SIG-M5 (cell line): ENCODE data around the gene CCL20.
"Not testable (repeated sequence)": the region's sequence is repeated elsewhere in the genome, so short reads cannot be mapped to it uniquely, and the experiment has no call there.

Experiments
- DNase-seq: peaks from one replicate; lab custom pipeline; 2025; lab: John Stamatoyannopoulos, UW

CCL20 gene

GRCh38 chr2:227813562-227814353, at the start of gene CCL20:
Gene CCL20, plus strand, starts transcription at chr2:227813842. Its CDS starts 70 bp downstream, at chr2:227813912.
- DNase-seq = no peak

GRCh38 chr2:227765788-227766372, 47.8 kb upstream of the CCL20 start:
- DNase-seq = no peak

GRCh38 chr2:227766373-227766883, 47.2 kb upstream of the CCL20 start:
- no peak for DNase-seq

GRCh38 chr2:227767830-227768229, 45.8 kb upstream of the CCL20 start:
- DNase-seq = no peak

- no peak for DNase-seq
These were observed 41.4 kb upstream of the CCL20 start for GRCh38 chr2:227772197-227772661.

GRCh38 chr2:227772932-227773331, 40.7 kb upstream of the CCL20 start:
- no peak for DNase-seq

- DNase-seq = no peak
These were observed 39.5 kb upstream of the CCL20 start for GRCh38 chr2:227774011-227774624.

- no peak for DNase-seq
These were observed 38.5 kb upstream of the CCL20 start for GRCh38 chr2:227774895-227775842.

- DNase-seq = no peak
These were observed 32.5 kb upstream of the CCL20 start for GRCh38 chr2:227780981-227781615.

- DNase-seq = no peak
These were observed 31.8 kb upstream of the CCL20 start for GRCh38 chr2:227781841-227782240.

- DNase-seq = no peak
These were observed 30.8 kb upstream of the CCL20 start for GRCh38 chr2:227782804-227783203.

GRCh38 chr2:227783404-227784138, 30.1 kb upstream of the CCL20 start:
- DNase-seq = peak; percentile 20

- DNase-seq = no peak
These were observed 28.3 kb upstream of the CCL20 start for GRCh38 chr2:227785293-227785692.

GRCh38 chr2:227788561-227789018, 25.1 kb upstream of the CCL20 start:
- DNase-seq = no peak

GRCh38 chr2:227789803-227790202, 23.8 kb upstream of the CCL20 start:
- DNase-seq = no peak

GRCh38 chr2:227793148-227793712, 20.4 kb upstream of the CCL20 start:
- DNase-seq = no peak

- no peak for DNase-seq
These were observed 17.5 kb upstream of the CCL20 start for GRCh38 chr2:227796045-227796711.

GRCh38 chr2:227796768-227797167, 16.9 kb upstream of the CCL20 start:
- not testable (repeated sequence) for DNase-seq

GRCh38 chr2:227799202-227799601, 14.4 kb upstream of the CCL20 start:
- no peak for DNase-seq
